GM21381 (cell line): Measurements from ENCODE around the gene PTMS.

ENCODE experiments used
- ATAC-seq: cut with Tn5 transposase; IDR thresholded peaks from one replicate; pipeline ENCODE4 v1.9.1; 2021; ENCODE audit warnings: mild to moderate bottlenecking, moderate library complexity; ENCODE audit not compliant: unreplicated experiment

Gene PTMS

DNA sequence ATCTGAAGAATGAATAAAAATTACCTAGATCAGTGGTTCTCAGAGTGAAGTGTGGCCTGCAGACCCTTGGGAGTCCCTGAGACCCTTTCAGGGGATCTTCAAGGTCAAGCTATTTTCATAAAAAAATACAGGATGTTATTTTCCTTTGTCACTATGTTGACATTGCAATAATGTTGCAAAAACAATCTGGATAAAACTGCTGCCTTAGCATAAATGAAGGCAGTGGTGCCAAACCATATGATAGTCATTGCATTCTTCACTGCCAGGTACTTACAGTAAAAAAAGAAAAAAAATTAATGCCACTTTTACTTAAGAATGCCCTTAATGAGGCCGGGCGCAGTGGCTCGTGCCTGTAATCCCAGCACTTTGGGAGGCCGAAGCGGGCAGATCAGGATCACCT is 21.1 kb downstream of the PTMS start:
- no peak for ATAC-seq

DNA sequence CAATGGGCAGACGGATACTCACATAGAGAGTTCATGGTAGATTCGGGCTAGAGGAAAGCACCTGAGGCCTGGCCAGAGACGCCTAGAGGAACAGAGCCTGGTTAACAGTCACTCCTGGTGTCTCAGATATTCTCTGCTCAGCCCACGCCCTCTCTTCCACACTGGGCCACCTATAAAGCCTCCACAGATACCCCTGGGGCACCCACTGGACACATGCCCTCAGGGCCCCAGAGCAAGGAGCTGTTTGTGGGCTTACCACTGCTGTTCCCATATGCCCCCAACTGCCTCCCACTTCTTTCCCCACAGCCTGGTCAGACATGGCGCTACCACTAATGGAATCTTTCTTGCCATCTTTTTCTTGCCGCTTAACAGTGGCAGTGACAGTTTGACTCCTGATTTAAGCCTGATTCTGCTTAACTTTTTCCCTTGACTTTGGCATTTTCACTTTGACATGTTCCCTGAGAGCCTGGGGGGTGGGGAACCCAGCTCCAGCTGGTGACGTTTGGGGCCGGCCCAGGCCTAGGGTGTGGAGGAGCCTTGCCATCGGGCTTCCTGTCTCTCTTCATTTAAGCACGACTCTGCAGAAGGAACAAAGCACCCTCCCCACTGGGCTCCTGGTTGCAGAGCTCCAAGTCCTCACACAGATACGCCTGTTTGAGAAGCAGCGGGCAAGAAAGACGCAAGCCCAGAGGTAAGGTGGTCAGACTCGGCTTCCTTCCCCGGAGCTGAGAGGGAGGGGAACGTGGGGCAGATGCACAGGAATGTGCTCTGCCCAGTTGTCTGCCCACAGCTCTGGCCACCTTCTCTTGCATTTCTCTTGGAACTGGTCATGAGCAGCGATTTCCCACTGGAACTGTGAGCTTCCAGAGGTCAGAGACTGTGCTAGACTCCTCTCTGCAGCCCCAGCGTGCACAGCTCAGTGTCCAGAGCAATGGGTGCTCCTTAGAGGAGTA is 23.1 kb downstream of the PTMS start, which contains the start of gene CD4:
Gene CD4, plus strand, starts transcription at position 557 of the 953 bp plus-strand sequence. CDS start 10,611 bp downstream, outside the sequence.
- ATAC-seq, result no peak

DNA sequence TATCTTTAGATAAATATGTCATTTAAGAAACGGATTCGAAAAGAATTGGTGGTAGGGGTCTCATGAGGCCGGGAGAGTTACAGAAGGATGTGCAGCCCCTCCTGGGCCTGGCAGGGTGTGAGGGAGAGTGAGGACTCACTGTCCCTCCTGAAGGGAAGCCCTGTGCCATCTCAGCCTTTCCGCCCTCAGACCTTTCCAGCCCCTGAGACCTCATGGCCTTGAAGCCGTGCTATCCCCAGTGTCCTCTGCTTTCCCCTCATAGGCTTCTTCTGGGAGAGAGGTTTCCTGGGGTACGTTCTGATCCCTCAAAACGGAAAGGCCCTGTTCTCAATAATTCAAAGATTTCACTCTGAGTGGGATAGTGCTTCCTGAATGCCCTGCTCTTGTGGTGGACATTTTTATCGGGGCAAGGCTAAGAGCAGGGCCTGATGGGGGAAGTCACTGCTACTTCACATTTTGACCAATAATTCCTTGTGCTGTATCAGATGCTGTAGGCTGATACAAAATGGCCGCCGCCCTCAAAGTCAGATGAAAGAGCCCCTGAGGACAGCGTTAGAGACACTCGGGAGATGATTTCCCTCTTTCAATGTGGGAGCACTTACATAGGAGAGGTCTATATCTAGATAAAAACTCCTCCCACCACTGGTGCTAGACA is 24.5 kb downstream of the PTMS start:
- no peak for ATAC-seq

DNA sequence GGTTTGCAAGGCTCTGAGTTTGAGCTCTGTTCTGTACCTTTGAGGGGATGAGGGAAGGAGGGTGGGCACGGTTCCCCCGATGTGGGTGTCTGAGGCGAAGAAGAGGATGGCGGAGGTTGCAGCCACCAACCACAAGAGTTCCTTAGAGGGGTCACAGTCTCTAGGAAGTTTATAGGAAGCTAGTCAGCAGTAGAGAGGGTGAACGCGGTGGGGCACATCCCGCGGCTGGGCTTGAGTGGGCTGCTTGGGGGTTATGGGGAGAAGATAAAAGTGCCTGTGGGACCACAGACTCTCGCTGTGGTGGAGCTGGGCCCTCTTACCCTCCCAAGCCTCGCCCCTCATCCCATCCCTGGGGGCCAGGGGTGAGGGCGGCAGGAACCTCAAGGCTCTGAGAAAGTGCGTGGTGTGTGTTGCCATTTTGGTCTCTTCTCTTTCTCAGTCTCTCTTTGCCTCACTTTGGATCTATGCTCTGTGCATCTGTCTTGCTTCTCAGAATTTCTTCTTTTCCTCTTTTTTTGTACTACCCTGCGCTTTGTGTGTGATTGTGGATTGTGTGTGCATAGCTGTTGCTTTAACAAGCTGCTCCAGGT is 25.9 kb downstream of the PTMS start:
- ATAC-seq, result no peak

DNA sequence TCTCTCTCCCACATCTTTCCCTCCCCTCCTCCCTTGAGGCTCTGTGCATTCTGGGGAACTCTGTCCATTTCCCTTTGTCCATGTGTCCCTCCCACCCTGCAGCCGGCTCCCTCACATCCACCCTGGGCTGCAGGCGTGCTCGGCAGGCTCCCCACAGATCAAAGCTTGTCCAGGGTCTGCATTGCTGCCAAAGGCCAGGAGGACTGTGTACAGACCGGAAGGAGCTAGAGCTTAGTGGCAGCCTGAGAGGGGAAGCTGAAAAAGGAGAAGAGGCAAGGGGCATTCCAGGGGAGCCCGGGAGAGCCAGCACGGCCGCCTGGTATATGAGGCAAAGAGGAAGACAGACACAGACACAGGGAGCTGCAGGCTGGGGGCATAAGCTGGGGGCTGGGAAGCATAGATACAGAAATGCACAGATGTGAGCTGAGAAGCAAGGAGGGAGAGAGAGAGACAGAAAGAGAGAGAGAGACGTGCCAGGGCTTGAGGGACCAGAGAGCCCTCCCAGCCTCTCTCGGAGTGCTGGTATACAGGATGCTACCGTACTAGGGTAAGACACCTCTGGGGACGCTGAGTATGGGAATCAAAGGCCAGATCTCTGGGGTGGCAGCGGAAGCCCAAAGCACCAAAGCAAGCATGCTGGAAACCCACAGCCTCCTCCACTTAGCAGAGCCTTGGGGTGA is 26.5 kb downstream of the PTMS start:
- ATAC-seq, result no peak

DNA sequence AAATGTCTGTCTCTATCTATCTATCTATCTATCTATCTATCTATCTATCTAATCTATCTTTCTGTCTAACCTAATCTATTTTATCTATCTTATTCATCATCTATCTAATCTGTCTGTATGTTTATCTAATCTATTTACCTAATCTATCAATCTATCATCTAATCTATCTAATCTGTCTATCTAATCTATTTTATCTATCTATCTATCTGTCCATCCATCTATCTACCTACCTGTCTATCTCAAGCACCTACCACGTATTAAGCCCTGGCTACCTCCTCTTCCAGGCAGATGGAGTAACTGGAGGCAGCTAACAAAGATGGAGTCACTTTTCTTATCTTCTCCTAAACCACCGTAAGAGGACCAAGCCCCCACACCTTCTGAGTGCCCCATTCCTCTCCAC is 28.9 kb downstream of the PTMS start:
- ATAC-seq, result no peak

DNA sequence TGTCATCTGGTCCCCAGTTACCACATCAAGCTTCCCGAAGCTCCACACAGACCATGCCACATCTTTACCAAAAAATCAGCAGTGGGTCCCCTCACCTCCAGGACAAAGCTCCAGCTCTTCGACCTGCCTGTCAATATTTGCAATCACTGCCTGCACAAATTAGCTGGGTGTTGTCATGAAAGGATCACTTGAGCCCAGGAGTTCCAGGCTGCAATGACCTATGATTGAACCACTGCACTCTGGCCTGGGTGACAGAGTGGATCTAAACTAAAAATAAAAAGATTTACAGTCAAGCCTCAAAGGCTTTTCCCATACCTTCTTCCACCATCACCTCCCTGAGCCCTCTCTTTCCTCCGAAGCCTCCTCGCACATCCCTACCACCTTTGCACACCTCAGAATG is 30.4 kb downstream of the PTMS start:
- ATAC-seq, result no peak

DNA sequence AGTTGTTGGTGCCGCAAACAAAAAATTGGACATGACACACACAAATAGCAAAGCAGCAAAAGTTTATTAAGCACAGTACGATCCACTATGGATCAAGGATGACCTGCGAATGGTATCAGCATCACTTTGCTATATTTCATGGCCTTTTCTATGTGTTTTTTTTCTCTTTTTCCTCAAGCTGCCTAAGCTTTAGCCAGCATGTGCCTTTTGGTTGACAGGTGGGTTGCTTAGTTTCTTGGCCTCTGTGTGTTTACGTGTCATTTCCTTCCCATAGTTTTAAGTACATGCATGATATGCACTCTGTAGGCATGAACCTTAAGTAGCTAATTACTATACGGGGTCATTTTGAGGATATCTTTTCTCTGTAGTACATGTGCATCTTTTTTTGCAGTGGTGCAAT is 33.0 kb downstream of the PTMS start:
- ATAC-seq, result no peak

DNA sequence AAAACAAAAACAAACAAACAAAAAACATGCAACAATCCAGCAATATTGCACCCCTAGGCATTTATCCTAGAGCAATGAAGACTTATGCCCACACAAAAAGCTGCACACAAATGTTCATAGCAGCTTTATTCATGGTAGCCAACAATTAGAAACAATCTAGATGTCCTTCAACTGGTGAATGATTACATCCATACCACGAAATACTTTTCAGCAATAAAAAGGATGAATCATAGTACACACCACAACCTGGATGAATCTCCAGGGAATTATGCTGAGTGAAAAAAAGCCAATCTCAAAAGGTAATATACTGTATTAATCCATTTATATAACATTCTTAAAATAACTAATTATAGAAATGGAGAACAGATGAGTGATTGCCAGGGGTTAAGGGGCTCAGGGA is 41.0 kb downstream of the PTMS start:
- no peak for ATAC-seq

DNA sequence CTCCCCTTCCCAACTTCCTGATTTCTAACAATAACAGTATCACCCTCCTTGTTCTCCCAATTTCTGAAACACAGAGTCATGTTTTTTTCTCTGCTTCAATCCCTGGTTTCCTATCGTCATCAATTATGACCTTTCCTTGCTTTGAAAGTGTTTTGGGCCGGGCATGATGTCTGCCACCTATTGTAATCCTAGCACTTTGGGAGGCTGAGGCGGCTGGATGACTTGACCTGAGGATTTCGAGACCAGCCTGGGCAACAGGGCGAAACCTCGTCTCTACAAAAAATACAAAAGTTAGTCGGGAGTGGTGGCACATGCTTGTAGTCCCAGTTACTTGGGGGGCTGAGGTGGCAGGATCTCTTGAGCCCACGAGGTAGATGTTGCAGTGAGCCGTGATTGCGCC is 42.9 kb downstream of the PTMS start:
- ATAC-seq, result no peak

DNA sequence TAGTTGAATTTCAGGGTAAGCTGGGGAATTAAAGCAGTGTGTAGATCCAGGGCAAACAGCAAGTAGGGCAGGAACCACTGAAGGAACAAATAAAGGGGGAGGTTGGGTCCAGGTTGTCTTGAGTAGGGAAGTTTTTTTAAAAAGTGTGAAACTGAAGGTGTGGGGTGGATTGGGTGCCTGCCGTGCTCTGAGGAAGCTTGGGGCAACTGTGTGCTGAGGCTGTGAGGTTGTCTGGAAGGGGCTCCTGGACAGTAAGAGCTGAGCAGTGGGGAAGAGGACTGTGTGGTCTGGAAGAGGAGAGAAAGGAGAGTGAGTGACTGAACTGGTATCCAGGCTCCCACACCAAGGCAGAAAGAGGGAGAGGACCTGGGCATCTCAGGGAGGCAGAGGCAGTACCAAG is 44.6 kb downstream of the PTMS start:
- ATAC-seq, result no peak

DNA sequence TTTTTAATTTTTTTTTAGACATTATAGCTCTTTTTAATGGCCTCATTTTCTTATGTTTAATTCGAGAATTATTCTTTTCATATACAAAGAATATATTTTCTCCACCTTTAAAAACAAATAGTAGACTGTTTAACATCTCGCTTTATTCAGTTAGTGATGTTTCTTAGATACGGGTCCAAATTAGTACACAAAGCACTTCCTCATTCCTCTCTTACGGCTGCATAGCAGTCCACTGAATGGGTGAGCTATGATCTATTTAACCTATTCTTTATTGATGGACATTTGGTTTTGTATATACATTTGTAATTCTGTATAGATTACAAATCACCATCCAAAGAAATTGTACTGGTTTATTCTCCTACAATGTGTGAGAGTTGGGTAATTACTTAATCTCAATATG is 47.2 kb downstream of the PTMS start:
- no peak for ATAC-seq

DNA sequence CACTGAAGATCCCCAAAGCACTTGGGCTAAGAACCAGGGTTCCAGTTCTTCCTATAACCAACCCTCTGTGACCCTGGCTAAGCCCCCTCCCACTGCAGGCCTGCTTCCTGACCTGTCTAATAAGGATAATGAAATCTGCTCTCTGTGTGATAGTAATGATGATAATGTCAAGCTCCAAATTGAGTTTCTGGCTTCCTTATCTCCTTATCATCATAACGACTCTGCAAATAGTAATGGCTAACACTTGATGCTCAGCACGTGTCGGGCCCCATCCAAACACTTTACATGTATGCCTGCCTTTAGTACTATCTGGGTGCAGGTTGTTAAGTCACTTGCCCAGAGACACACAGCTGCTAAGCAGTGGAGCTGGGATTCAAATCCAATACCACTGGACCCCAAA is 50.4 kb downstream of the PTMS start:
- no peak for ATAC-seq

DNA sequence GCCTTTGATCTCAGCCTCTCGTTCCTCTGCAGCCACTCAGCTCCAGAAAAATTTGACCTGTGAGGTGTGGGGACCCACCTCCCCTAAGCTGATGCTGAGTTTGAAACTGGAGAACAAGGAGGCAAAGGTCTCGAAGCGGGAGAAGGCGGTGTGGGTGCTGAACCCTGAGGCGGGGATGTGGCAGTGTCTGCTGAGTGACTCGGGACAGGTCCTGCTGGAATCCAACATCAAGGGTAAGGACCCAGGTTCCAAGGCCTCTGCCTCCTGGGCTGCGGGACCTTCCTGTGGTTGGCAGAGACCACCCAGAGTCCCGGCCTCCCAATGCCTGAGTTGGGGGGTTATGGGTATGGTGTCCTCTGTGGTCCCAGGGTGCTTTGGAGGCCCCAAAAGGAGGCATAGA is 50.9 kb downstream of the PTMS start:
- ATAC-seq, result no peak

DNA sequence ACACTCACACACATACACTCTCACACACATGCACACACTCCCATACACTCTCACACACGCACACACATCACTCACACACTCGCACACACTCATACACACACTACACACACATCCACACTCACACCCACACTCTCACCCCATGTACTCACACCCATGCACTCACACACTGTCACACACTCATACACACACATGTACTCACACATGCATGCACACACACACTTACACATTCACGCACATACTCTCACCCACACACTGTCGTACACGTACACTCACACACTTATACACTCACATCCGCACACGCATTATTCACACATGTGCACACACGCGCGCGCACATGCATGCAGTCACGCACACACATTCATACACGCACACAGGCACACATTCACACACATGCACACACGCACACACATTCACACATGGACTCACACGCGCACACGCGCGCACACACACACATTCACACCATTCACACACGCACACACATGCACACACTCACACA is 51.5 kb downstream of the PTMS start:
- no peak for ATAC-seq

DNA sequence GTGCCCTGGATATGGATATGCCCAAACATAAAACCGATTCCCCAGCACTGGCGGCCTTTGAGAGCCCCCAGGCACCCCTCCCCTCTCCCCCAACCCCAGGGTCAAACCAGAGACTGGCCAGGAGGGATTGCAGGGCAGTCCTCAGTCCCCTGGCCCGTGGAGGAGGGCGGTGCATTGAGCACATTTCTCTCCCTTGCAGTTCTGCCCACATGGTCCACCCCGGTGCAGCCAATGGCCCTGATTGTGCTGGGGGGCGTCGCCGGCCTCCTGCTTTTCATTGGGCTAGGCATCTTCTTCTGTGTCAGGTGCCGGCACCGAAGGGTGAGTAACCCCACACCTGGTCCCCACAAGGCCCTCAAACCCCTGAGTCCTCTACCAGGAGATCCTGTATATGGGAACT is 52.1 kb downstream of the PTMS start:
- no peak for ATAC-seq

DNA sequence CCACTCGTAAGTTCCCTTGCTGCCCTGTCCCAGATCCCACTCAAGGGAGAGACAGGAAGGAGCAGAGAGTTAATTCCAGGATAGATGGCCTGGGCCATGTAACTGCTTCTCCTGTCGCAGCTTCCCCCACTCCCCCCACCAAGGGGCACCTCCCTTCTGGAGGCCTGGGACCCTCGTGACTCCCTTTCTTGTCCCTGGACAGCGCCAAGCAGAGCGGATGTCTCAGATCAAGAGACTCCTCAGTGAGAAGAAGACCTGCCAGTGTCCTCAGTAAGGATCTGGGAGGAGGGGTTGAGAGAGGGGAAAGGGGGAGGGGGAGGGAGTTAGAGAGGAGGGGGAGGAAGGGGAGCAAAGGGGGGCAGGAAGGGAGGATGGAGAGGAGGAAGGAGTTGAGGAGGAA is 52.5 kb downstream of the PTMS start:
- ATAC-seq, result no peak

DNA sequence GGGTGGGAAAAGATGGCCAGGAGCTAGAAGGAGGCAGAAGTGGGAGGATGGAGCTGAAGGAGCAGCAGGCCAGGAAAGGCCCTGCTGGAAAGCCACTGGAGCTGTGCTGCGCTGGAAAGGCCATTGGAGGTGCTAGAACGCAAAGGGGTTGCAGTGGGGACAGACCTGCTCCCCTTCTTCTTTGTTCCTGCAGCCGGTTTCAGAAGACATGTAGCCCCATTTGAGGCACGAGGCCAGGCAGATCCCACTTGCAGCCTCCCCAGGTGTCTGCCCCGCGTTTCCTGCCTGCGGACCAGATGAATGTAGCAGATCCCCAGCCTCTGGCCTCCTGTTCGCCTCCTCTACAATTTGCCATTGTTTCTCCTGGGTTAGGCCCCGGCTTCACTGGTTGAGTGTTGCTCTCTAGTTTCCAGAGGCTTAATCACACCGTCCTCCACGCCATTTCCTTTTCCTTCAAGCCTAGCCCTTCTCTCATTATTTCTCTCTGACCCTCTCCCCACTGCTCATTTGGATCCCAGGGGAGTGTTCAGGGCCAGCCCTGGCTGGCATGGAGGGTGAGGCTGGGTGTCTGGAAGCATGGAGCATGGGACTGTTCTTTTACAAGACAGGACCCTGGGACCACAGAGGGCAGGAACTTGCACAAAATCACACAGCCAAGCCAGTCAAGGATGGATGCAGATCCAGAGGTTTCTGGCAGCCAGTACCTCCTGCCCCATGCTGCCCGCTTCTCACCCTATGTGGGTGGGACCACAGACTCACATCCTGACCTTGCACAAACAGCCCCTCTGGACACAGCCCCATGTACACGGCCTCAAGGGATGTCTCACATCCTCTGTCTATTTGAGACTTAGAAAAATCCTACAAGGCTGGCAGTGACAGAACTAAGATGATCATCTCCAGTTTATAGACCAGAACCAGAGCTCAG is 53.2 kb downstream of the PTMS start:
- no peak for ATAC-seq

DNA sequence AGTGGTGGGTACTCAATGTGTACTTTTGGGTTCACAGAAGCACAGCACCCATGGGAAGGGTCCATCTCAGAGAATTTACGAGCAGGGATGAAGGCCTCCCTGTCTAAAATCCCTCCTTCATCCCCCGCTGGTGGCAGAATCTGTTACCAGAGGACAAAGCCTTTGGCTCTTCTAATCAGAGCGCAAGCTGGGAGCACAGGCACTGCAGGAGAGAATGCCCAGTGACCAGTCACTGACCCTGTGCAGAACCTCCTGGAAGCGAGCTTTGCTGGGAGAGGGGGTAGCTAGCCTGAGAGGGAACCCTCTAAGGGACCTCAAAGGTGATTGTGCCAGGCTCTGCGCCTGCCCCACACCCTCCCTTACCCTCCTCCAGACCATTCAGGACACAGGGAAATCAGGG is 54.0 kb downstream of the PTMS start:
- no peak for ATAC-seq
